Measurements from ENCODE around the gene CORO2A.

The CORO2A gene

DNA sequence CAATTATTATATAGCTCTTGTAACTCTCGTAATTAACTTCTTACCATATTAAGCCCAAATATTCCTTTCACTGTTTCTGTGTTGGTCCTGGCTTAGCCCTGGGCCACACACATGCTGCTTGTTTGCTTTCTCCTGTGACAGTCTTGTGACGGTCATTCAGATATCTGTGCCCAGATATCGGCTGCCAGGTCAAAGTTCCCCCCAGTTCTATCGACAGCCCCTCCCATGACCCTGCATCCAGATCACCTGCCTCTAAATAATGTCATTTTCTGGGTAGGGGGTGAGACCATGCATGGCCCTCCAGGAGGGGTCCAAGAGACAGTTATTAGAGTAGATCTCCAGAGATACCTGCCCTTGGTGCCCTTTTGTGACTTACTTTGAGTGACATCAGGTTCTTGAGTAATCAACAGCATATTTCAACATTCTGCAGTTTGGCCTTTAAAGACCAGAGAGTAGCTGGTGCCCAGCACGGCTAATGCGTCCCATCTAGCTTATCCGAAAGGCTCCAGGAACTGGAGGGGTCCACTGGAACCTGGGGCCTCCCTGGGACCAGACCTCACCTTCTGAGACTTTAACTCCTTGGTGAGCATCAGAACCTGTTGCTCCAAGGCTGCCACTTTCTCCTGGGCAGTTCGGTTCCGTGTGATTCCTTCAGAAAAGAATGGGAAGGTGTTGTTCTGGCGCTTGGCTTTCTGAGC, 36.1 kb upstream of the CORO2A start:
- DNase-seq (ENCODE audit: low read depth, low spot score) = no peak
- no peak for TF ChIP-seq CTCF (IDR thresholded peaks at IDR 0.05; ENCODE audit: low read depth, low read length)
- in situ Hi-C loops (cut with HindIII; ENCODE audit: low sequenced_read_pairs) = no loop called here
- H3K4me3 ChIP-seq (ENCODE audit: low read depth, low read length) = no peak overlapping the region

DNA sequence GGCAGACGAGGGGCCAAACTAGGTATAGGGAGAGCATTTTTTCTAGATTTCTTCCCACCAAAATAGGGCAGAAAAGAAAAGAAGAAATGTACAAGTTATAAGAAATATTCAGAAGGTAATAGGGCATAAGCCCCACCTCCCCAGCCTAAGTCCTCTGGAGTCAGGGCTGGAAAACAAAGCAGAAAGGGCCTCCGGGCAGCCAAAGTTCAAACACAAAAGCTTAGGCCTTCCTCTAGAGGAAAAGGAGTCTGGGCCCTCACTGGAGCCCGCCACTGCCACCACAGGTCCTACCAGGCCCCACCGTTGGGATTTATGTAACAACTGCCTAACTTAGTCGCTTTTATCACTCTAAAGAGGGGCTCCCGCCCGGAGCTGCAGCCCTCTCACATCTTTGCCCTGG, 35.4 kb upstream of the CORO2A start:
- DNase-seq (ENCODE audit: low read depth, low spot score) = no peak
- TF ChIP-seq CTCF (IDR thresholded peaks at IDR 0.05; ENCODE audit: low read depth, low read length) = no peak
- H3K4me3 ChIP-seq (ENCODE audit: low read depth, low read length) = no peak overlapping the region
- in situ Hi-C loops (cut with HindIII; ENCODE audit: low sequenced_read_pairs) = no loop called here

- H3K4me3 ChIP-seq (ENCODE audit: low read depth, low read length) = no peak overlapping the region
Observed at GRCh38 chr9:98226957-98227356, 34.5 kb upstream of the CORO2A start.

GRCh38 chr9:98226516-98226915, 34.1 kb upstream of the CORO2A start:
- H3K4me3 ChIP-seq (ENCODE audit: low read depth, low read length) = no peak overlapping the region
- in situ Hi-C loops (cut with HindIII; ENCODE audit: low sequenced_read_pairs) = no loop called here
- no peak for DNase-seq (ENCODE audit: low read depth, low spot score)
- no peak for TF ChIP-seq CTCF (IDR thresholded peaks at IDR 0.05; ENCODE audit: low read depth, low read length)

More at GRCh38 chr9:98226957-98227356, 34.5 kb upstream of the CORO2A start:
- in situ Hi-C loops (cut with HindIII; ENCODE audit: low sequenced_read_pairs) = no loop called here
- DNase-seq (ENCODE audit: low read depth, low spot score) = no peak
- no peak for TF ChIP-seq CTCF (IDR thresholded peaks at IDR 0.05; ENCODE audit: low read depth, low read length)

DNA sequence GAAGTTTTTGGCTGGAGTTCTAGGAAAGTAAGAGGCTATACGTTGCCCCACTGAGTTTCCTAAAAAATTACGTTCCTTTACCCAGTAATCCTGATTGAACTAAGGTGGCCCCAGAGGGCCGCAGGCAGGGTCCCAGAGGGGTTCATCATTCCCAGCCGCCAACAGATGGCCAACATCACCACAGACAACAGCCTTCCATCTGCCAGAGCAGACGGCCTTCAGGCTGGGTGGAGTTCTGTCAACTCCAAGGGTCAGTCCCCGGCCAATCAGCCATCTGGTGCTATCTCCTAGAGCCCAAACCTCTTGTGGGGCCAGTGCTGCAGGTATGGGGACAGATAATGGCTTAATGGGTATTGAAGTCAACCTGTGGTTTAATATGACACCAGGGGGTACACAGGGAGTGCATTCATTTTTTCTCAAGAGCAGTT, 32.6 kb upstream of the CORO2A start:
- TF ChIP-seq CTCF (IDR thresholded peaks at IDR 0.05; ENCODE audit: low read depth, low read length) = no peak
- no peak overlapping the region for H3K4me3 ChIP-seq (ENCODE audit: low read depth, low read length)
- in situ Hi-C loops (cut with HindIII; ENCODE audit: low sequenced_read_pairs) = no loop called here
- no peak for DNase-seq (ENCODE audit: low read depth, low spot score)

- no peak for TF ChIP-seq CTCF (IDR thresholded peaks at IDR 0.05; ENCODE audit: low read depth, low read length)
- in situ Hi-C loops (cut with HindIII; ENCODE audit: low sequenced_read_pairs) = no loop called here
- no peak overlapping the region for H3K4me3 ChIP-seq (ENCODE audit: low read depth, low read length)
- peak; percentile 99 for DNase-seq (ENCODE audit: low read depth, low spot score)
Observed at GRCh38 chr9:98222885-98223691, 30.7 kb upstream of the CORO2A start.

Measured in astrocyte of the spinal cord (primary cell).